ENCODE data around the gene RGS16.

RGS16 gene

GRCh38 chr1:182649041-182649440 is 44.9 kb upstream of the RGS16 start:
- Histone ChIP-seq H3K4me3 (ENCODE audit: low read depth, low read length) (no peak overlapping the region), H3K36me3 (ENCODE audit: control insufficient read depth in 2 of 2, insufficient read depth in 1 of 2, low read length in 2 of 2) (no peaks in the 10 kb centered on the region), H3K4me1 (ENCODE audit: control insufficient read depth, insufficient read depth, low read length) (no peaks in the 10 kb centered on the region), H3K9me3 (ENCODE audit: control insufficient read depth, insufficient read depth, low read depth, low read length) (no peaks in the 10 kb centered on the region), H3K27ac (ENCODE audit: extremely low read depth, low read depth, low read length) (no peak overlapping the region)
- POLR2A ChIA-PET, result no interaction called here
- CTCF ChIA-PET, result interaction anchor here (0.7 kb wide), 2 partner anchors 105 to 712 kb away, joined by 3 read pairs; no protein-coding TSS in a partner anchor
- TF ChIP-seq ZNF639 (tag by site-specific recombination; IDR thresholded peaks at IDR 0.05), result no peak
- no peak for TF ChIP-seq ZBTB48 (tag by site-specific recombination; IDR thresholded peaks at IDR 0.05)
- TF ChIP-seq ZNF670 (tag by site-specific recombination; IDR thresholded peaks at IDR 0.05; ENCODE audit: low read depth), result no peak

GRCh38 chr1:182646739-182647138 is 42.5 kb upstream of the RGS16 start:
- Histone ChIP-seq H3K9me3 (ENCODE audit: control insufficient read depth, insufficient read depth, low read depth, low read length) (no peaks in the 10 kb centered on the region), H3K4me3 (ENCODE audit: low read depth, low read length) (no peak overlapping the region), H3K36me3 (ENCODE audit: control insufficient read depth in 2 of 2, insufficient read depth in 1 of 2, low read length in 2 of 2) (no peaks in the 10 kb centered on the region), H3K4me1 (ENCODE audit: control insufficient read depth, insufficient read depth, low read length) (no peaks in the 10 kb centered on the region), H3K27ac (ENCODE audit: extremely low read depth, low read depth, low read length) (no peak overlapping the region)
- POLR2A ChIA-PET, result no interaction called here
- CTCF ChIA-PET, result no interaction called here
- TF ChIP-seq ZNF558 (tag by site-specific recombination; IDR thresholded peaks at IDR 0.05), result no peak
- TF ChIP-seq ZNF423 (tag by site-specific recombination; IDR thresholded peaks at IDR 0.05), result no peak
- TF ChIP-seq ZNF473 (tag by site-specific recombination; IDR thresholded peaks at IDR 0.05), result no peak
- TF ChIP-seq ELK4 (IDR thresholded peaks at IDR 0.05; ENCODE audit: borderline replicate concordance, low read depth, low read length), result no peak
- no peak for TF ChIP-seq HOXC10 (CRISPR knock-in tag; IDR thresholded peaks at IDR 0.05)
- TF ChIP-seq ZNF785 (tag by site-specific recombination; IDR thresholded peaks at IDR 0.05), result no peak
- TF ChIP-seq SP2 (tag by site-specific recombination; IDR thresholded peaks at IDR 0.05), result no peak
- TF ChIP-seq ZFP69B (tag by site-specific recombination; IDR thresholded peaks at IDR 0.05), result no peak
- TF ChIP-seq SCRT2 (tag by site-specific recombination; IDR thresholded peaks at IDR 0.05), result no peak

GRCh38 chr1:182644886-182645285 is 40.7 kb upstream of the RGS16 start:
- POLR2A ChIA-PET, result no interaction called here
- no peaks in the 10 kb centered on the region for H3K9me3 ChIP-seq (ENCODE audit: control insufficient read depth, insufficient read depth, low read depth, low read length)
- no peak overlapping the region for H3K27ac ChIP-seq (ENCODE audit: extremely low read depth, low read depth, low read length)
- CTCF ChIA-PET, result interaction anchor here (0.6 to 1.4 kb wide), 3 partner anchors 9 to 138 kb away, joined by 3 read pairs; no protein-coding TSS in a partner anchor
- H3K4me3 ChIP-seq (ENCODE audit: low read depth, low read length), result no peak overlapping the region
- H3K36me3 ChIP-seq (ENCODE audit: control insufficient read depth in 2 of 2, insufficient read depth in 1 of 2, low read length in 2 of 2), result no peaks in the 10 kb centered on the region
- H3K4me1 ChIP-seq (ENCODE audit: control insufficient read depth, insufficient read depth, low read length), result no peaks in the 10 kb centered on the region
- TF ChIP-seq ZBTB48 (tag by site-specific recombination; IDR thresholded peaks at IDR 0.05), result no peak
- TF ChIP-seq PRDM10 (tag by site-specific recombination; IDR thresholded peaks at IDR 0.05), result peak; percentile 84
- 0 out of 2 replicates have a peak, but pooled peaks have one; percentile 28 for TF ChIP-seq ZBTB17 (tag by site-specific recombination; IDR thresholded peaks at IDR 0.05)
- 0 out of 2 replicates have a peak, but pooled peaks have one; percentile 13 for TF ChIP-seq ZBTB6 (tag by site-specific recombination; IDR thresholded peaks at IDR 0.05)

Measured in HEK293 (cell line).